ENCODE measurements around the gene NAALAD2.

Gene NAALAD2

GRCh38 chr11:90241414-90241813 is 107.0 kb downstream of the NAALAD2 start:
- DNase-seq (ENCODE audit: low read depth in 1 of 2, low spot score in 1 of 2), result no peak
